Activated T-cell treated with anti-CD3 and anti-CD28 coated beads, Interleukin-2, amount 50 U/mL, for 24 hours (primary cell): Measurements from ENCODE around the gene CHSY3.
A peak's percentile ranks its signal among the peaks of the same experiment; 100 is the strongest.

Experiments
- DNase-seq: peaks from one replicate; pipeline ENCODE4 v3.0.0-alpha.2; 2020
- H3K27ac Mint-ChIP-seq: 2 replicates; pipeline ENCODE4 v1.8.0; 2020; ENCODE audit warnings: mild to moderate bottlenecking, mixed read lengths
- H3K27me3 Mint-ChIP-seq: 2 replicates; pipeline ENCODE4 v1.8.0; 2020; ENCODE audit warnings: mixed read lengths
- H3K36me3 Mint-ChIP-seq: 2 replicates; pipeline ENCODE4 v1.8.0; 2020; ENCODE audit warnings: low read depth, mixed read lengths
- H3K4me1 Mint-ChIP-seq: 2 replicates; pipeline ENCODE4 v1.8.0; 2020; ENCODE audit warnings: low read depth, mixed read lengths
- H3K4me3 Mint-ChIP-seq: 2 replicates; pipeline ENCODE4 v1.8.0; 2020; ENCODE audit warnings: mild to moderate bottlenecking, moderate library complexity, mixed read lengths
- H3K9me3 Mint-ChIP-seq: 2 replicates; pipeline ENCODE4 v1.8.0; 2020; ENCODE audit warnings: mixed read lengths

Gene CHSY3

DNA sequence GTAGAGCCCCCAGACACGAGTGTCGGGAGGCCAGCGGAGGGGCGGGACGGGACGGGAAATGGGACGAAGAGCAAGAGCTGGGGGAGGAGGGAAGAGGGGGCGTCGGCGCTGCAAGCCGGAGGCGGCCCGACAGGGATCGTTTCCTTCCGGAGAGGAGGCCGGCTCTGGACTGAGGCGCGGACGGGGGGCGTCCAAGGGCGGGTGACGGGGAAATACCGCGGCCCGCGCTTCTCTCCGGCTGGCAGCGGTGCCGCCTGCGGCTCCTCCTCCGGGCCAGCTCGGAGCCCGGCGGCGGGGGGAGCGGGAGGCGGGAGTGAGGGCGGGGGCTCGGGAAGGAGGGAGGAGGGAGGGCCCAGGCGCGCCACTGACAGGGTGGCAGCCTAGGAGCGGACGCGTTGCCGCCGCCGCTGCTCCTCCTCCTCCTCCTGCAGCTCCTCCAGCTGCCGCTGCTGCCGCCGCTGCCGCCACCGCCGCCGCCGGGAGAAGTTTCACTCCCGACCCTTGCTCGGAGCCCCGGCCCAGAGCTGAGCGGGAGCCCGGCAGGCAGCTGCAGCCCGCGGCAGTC lies at the start of gene CHSY3:
Gene CHSY3, plus strand, starts transcription at position 364 of the 565 bp plus-strand sequence.
- Mint-ChIP-seq H3K27me3 (peaks cover 59% of the 10 kb centered on the region), H3K9me3 (no peaks in the 10 kb centered on the region), H3K4me1 (peaks cover 13% of the 10 kb centered on the region), H3K4me3 (peak within 1 kb of the TSS; percentile 64), H3K27ac (no peak within 1 kb of the TSS), H3K36me3 (no peaks in the 10 kb centered on the region)
- peak; percentile 58 for DNase-seq

DNA sequence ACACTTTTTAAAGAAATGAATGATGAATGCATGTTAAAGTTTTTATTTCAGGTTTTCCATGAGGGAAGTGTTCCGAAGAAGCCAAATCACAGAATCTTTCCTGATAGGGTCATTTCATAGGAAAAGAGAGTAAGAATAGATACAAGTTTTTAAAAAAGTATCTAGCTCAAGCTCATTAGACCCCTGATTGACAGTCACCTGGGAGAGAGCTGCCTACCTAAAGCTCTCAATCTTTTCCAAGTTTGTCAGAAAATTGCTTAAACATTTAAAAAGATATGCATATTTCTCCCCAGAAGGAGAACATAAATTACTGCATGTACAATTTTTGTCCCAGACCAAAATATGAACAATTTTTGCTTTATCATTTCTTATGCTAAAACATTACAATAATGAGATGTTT lies 47.9 kb upstream of the CHSY3 start:
- Mint-ChIP-seq H3K9me3 (no peaks in the 10 kb centered on the region), H3K36me3 (no peaks in the 10 kb centered on the region), H3K27me3 (peaks cover 17% of the 10 kb centered on the region), H3K4me1 (no peaks in the 10 kb centered on the region), H3K4me3 (no peak overlapping the region), H3K27ac (no peak overlapping the region)
- no peak for DNase-seq

DNA sequence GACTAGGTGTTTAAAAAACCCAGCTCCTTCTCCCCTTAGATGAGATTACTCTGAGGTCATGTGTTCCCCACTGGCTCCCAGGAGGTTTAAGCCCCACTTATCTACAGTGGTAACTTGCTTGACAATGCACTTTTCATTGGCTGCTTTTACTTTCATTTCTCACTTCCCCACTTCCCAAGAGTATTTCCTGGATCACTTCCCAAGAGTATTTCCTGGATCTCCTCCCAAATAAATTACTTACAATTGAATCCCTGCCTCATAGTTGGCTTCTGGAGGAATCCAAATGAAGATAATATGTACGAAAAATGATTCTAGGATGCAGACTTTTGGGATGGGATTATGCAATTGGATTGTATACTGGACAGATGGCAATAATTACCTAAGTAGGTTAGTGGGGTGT lies 47.1 kb upstream of the CHSY3 start:
- Mint-ChIP-seq H3K9me3 (no peaks in the 10 kb centered on the region), H3K27ac (no peak overlapping the region), H3K4me1 (no peaks in the 10 kb centered on the region), H3K4me3 (no peak overlapping the region), H3K36me3 (no peaks in the 10 kb centered on the region), H3K27me3 (peaks cover 17% of the 10 kb centered on the region)
- DNase-seq = no peak

DNA sequence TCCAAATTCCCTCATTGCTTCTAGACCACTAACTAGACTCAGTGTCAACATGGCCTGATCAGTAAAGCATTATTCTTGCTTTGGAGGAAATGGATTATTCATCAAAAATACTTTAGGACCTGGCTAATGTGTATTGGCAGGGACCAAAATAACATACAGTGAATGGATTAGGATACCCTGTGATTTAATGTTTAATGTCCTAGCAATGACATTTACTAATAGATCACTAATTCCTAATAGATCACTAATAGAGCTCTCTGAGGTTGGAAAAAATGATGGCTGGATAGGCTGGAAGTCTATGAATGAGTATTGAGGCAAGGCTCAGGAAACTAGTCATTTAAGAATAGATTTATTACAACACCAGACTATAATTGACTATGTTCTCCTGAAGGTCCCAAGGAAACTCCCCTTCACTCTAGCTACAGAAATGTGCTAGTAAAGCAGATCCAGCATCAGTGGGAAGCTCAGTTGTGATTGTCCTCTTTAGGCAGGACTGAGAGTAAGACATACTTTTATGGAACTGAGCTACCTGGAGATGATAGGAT lies 46.1 kb upstream of the CHSY3 start:
- Mint-ChIP-seq H3K4me3 (no peak overlapping the region), H3K4me1 (no peaks in the 10 kb centered on the region), H3K9me3 (no peaks in the 10 kb centered on the region), H3K36me3 (no peaks in the 10 kb centered on the region), H3K27me3 (peaks cover 18% of the 10 kb centered on the region), H3K27ac (no peak overlapping the region)
- DNase-seq = no peak

DNA sequence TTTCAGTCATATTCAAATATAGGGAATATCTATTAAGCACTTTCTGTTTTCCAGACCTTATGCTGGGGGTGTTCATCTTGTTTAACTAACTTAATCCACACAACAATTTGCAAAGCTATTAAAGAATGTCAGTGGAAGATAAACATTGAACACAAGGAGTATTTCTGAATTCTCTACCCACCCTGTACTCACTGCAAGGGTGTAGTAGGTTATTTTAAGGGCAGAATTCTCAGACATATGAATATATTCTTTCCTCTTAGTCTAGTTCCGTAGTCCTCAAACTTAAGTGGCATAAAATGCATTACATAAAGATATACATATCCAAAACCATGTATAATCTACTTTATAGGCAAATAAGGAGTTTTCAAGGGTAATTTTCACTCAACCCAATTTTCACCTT lies 19.9 kb upstream of the CHSY3 start:
- H3K9me3 Mint-ChIP-seq = no peaks in the 10 kb centered on the region
- no peak for DNase-seq
- H3K36me3 Mint-ChIP-seq = no peaks in the 10 kb centered on the region
- no peak overlapping the region for H3K27ac Mint-ChIP-seq
- peaks cover 3% of the 10 kb centered on the region for H3K27me3 Mint-ChIP-seq
- H3K4me3 Mint-ChIP-seq = no peak overlapping the region
- no peaks in the 10 kb centered on the region for H3K4me1 Mint-ChIP-seq

DNA sequence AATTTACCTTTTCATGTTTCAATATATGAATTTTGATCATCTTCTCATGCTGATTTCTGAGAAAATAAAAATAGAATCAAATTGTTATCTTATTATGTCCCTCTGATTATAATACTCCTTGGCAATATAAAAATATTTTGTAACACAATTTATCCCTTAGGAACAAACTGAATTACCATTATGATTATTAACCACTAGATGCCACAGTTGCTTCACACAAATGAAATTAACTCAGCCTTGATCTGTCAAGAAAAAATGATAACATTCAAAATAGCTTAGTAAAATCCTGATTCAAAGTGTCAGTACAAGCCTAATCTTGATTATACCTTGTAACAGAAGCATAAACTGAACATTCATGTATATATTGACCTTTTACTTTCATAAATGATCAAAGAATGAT lies 4.8 kb upstream of the CHSY3 start:
- DNase-seq = no peak
- Mint-ChIP-seq H3K36me3 (no peaks in the 10 kb centered on the region), H3K4me3 (no peak overlapping the region), H3K4me1 (peaks cover 5% of the 10 kb centered on the region), H3K27me3 (peaks cover 31% of the 10 kb centered on the region), H3K27ac (no peak overlapping the region), H3K9me3 (no peaks in the 10 kb centered on the region)

DNA sequence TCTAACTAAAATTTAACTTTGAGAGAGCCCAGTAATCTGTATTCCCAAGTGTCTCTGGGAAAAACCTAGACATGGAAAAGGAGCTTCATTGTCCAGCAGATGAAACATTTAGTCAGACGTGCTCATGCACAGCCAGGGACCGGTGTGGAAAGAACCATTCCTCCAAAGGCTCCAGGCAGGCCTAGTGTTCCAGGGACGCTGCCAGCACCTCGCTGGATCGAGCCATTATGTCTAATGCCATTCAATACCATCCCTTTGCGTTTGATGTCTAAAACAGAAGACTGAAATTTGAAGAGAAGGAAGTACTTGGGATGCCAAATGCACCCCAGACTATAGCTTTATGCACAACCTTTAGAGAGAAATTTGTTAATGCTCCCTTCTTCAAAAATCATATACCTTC lies 1.4 kb upstream of the CHSY3 start:
- H3K9me3 Mint-ChIP-seq = no peaks in the 10 kb centered on the region
- H3K4me3 Mint-ChIP-seq = no peak overlapping the region
- no peak for DNase-seq
- peaks cover 13% of the 10 kb centered on the region for H3K4me1 Mint-ChIP-seq
- no peak overlapping the region for H3K27ac Mint-ChIP-seq
- H3K36me3 Mint-ChIP-seq = no peaks in the 10 kb centered on the region
- H3K27me3 Mint-ChIP-seq = peaks cover 53% of the 10 kb centered on the region

DNA sequence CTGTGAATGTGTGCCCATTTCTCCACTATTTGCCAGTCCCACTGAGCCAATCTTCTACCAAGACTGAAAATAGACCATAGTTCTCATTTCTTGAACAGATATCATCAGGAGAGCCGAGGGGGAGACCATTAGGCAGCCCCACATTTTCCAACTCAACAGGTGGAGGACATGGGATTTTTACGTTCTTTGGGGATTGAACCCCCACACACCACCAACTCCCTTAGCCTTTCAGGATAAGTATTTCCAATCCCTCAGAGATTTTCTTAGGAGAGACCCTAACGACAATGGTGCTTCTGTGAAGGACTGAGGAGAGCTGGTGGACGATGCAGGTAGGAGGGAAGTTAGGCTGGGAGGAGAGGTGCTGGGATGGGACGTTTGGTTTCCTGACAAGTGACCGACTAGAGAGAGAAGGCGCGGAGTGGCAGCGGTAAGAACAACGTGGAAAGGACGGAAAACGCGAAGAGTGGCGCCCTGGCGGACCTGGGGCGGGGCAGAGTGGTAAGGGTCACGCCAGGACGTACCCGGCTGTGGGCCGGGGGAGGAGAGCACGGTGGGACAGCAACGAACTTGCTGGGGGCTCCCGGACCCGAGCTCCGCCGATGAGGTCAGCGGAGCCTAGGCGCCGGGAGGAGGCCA lies 681 bp upstream of the CHSY3 start:
- Mint-ChIP-seq H3K27ac (no peak overlapping the region), H3K4me1 (peaks cover 13% of the 10 kb centered on the region), H3K4me3 (peak overlapping the region; percentile 64), H3K9me3 (no peaks in the 10 kb centered on the region), H3K27me3 (peaks cover 59% of the 10 kb centered on the region), H3K36me3 (no peaks in the 10 kb centered on the region)
- no peak for DNase-seq

DNA sequence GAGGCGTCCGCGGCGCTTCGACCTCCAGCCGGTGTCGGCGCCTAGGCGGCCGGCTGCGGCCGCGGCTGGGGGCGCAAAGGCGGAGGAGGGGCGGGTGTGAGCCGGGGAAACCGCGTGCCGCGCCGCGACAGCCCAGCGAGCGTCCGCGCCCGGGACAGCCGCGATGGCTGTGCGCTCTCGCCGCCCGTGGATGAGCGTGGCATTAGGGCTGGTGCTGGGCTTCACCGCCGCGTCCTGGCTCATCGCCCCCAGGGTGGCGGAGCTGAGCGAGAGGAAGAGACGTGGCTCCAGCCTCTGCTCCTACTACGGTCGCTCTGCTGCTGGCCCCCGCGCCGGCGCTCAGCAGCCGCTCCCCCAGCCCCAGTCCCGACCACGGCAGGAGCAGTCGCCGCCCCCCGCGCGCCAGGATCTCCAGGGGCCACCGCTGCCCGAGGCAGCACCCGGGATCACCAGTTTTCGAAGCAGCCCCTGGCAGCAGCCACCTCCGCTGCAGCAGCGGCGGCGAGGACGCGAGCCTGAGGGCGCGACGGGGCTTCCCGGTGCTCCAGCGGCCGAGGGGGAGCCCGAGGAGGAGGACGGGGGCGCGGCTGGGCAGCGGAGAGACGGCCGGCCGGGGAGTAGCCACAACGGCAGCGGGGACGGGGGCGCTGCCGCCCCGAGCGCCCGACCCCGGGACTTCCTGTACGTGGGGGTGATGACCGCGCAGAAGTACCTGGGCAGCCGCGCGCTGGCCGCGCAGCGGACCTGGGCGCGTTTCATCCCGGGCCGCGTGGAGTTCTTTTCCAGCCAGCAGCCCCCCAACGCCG lies 605 bp downstream of the CHSY3 start:
- Mint-ChIP-seq H3K27me3 (peaks cover 53% of the 10 kb centered on the region), H3K4me1 (peaks cover 13% of the 10 kb centered on the region), H3K27ac (no peak overlapping the region), H3K36me3 (no peaks in the 10 kb centered on the region), H3K9me3 (no peaks in the 10 kb centered on the region), H3K4me3 (no peak overlapping the region)
- DNase-seq = peak; percentile 37

DNA sequence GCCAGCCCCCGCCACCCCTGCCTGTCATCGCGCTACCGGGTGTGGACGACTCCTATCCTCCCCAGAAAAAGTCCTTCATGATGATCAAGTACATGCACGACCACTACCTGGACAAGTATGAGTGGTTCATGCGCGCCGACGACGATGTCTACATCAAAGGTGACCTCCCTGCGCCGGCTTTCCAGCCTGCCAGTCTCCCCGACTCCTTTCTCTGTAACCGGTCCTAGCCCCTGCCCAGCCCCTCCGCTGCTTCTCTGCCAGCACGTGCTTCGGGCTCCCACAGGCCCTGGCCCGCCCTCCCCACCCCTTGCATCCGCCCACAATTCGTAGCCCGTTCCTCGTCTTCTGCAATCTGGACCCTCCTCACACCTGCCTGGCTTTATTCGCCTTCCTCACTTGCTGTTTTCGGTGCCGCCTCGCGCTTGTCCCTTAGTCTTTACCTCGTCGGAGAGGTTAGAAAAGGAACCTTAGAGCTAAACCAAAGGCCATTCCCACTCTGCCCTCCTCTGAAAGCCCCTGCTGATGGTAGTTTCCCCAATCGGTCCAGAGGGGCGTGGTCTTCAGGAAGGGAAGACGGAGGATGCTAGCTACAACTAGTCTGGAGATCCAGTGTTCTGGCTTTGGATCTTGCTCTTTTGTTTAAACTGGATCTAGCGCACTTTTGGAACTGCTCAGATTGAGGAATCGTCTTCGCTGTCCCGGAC lies 1.4 kb downstream of the CHSY3 start:
- H3K4me1 Mint-ChIP-seq = peaks cover 13% of the 10 kb centered on the region
- peak; percentile 34 for DNase-seq
- no peaks in the 10 kb centered on the region for H3K9me3 Mint-ChIP-seq
- no peaks in the 10 kb centered on the region for H3K36me3 Mint-ChIP-seq
- H3K27ac Mint-ChIP-seq = no peak overlapping the region
- peaks cover 53% of the 10 kb centered on the region for H3K27me3 Mint-ChIP-seq
- H3K4me3 Mint-ChIP-seq = peak overlapping the region; percentile 54

DNA sequence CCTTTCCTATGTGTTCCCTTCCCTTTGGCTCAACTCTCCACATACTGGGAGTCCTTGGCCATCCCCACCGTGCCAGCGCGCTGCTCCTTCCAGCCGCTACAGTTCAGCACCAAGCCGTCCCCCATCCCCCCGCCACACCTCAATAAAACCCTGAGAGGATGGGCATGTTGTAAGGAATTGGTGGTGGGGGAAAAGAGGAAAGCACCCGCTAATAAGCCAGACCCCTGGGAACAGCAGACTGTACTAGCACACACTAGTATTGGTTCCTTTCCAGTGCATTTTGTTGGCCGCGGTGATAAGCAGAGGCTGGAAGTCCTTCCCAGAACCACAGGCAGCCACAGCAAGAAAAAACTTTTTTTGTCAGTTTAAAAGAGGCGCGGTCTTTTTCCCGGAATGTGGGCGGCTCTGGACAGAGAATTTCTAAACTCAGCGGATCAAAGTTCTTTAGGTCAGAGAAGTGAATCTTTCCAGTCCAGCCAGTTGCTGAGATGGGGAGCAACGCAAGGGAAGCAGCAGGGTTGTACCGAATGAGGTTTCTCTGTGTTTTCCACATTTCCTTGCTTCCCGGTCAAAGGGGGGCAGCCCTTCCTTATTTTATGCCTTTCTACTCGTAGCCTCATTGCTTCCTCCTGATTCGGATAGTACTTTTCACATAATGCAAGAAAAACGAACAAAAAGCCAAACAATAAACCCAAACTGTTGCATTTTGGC lies 2.1 kb downstream of the CHSY3 start:
- peaks cover 48% of the 10 kb centered on the region for H3K27me3 Mint-ChIP-seq

DNA sequence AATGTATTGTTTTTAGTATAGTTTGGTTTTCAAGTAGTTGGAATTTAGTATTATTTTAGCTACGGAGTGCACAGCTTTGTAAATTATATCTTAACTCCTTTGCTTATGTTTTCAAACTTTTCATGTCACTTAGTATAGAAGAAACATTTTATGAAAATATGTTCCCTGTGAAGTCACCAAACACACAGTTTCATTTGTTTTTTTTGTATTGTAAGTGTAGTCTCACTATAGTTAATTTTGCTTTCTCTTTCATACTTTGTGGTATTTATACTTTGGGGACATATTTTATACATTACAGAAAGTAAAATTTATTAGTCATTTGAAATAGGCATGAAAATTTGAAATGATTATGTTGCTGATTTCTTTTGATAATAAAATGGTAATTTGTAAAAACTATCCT lies 5.0 kb downstream of the CHSY3 start:
- Mint-ChIP-seq H3K4me1 (peaks cover 8% of the 10 kb centered on the region), H3K27me3 (peaks cover 38% of the 10 kb centered on the region), H3K27ac (no peak overlapping the region), H3K9me3 (no peaks in the 10 kb centered on the region), H3K36me3 (no peaks in the 10 kb centered on the region), H3K4me3 (no peak overlapping the region)
- no peak for DNase-seq

More for the DNA sequence above, 2.1 kb downstream of the CHSY3 start:
- Mint-ChIP-seq H3K4me3 (peak overlapping the region; percentile 54), H3K9me3 (no peaks in the 10 kb centered on the region), H3K36me3 (no peaks in the 10 kb centered on the region), H3K27ac (no peak overlapping the region), H3K4me1 (peaks cover 13% of the 10 kb centered on the region)
- DNase-seq = no peak

DNA sequence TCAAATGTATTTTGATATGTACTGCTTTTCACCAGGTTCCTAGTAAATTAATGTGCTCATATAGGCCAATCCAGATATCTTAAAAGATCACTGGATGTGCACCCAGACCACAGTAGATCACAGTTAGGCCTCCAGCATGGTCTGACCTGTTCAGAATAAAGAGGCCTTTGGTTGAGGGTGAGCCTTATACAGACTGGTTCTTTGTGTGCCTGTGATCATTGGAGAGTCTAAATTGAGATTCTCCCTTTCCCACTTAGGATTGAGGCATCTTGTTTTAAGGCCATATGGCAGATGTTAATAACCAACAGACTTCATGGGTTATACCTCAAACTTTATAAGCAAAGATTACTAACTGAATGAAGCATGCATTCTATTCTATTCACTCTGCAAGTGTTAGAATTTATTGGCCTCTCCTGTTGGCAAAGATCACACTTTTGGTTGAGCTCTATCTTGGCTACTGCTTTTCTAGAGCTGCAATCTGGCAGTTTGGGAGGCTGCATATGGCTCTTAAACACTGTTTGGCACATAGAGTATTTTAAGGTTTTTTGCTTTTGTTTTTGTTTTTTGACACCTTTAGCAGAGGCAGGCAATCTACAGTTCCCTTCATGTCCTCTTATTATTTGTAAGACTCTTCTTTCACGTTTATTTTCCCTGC lies 8.5 kb downstream of the CHSY3 start:
- H3K4me3 Mint-ChIP-seq = no peak overlapping the region
- no peaks in the 10 kb centered on the region for H3K9me3 Mint-ChIP-seq
- H3K36me3 Mint-ChIP-seq = no peaks in the 10 kb centered on the region
- H3K4me1 Mint-ChIP-seq = no peaks in the 10 kb centered on the region
- H3K27ac Mint-ChIP-seq = no peak overlapping the region
- no peak for DNase-seq
- H3K27me3 Mint-ChIP-seq = peaks cover 26% of the 10 kb centered on the region

DNA sequence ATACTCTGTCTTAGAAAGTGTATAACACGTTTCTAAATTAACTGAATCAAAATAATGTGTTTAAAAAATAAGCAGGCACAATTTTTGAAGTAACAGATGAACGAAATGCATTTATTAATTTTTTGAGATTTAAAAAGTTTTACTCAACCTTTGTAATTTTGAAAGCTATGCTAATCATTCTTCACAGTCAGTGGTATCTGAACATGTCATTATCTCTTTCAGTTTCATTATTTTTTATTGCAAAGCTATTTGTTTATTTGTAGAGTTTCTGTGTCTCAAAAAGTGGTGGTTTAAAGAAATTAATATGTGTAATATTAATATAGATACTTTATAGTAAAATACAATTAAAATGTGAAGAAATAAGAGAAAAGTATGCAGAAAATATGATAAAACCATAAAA lies 11.2 kb downstream of the CHSY3 start:
- DNase-seq = no peak
- no peaks in the 10 kb centered on the region for H3K9me3 Mint-ChIP-seq
- no peaks in the 10 kb centered on the region for H3K4me1 Mint-ChIP-seq
- no peak overlapping the region for H3K27ac Mint-ChIP-seq
- peaks cover 23% of the 10 kb centered on the region for H3K27me3 Mint-ChIP-seq
- no peak overlapping the region for H3K4me3 Mint-ChIP-seq
- no peaks in the 10 kb centered on the region for H3K36me3 Mint-ChIP-seq
